Natural killer cell (primary cell): Measurements from ENCODE around the gene MAD1L1. TPM values are rescaled to one million over a fixed set of nuclear protein-coding genes. Genes with fewer than 3 reads are reported as not detected.

Experiments used
- ATAC-seq, 3 donors: fragments of 150-1000 bp in 2 of 3; fragments of 200-7000 bp in 1 of 3; cut with Tn5 transposase; 1 replicate in 1 of 3; 2 replicates in 2 of 3; pipeline ENCODE4 v1.10.0; 2021; ENCODE audit warnings: mild to moderate bottlenecking in 2 of 3, moderate library complexity in 2 of 3
- DNase-seq, 2 donors: peaks; one replicate each; pipeline versions ENCODE4 v3.0.0 to v3.0.0-alpha.2; 2013 to 2021; ENCODE audit warnings: mixed read lengths in 1 of 2
- H3K27ac ChIP-seq: one replicate; pipeline ENCODE4 v1.5.1; 2013; ENCODE audit warnings: mild to moderate bottlenecking, low read length
- H3K27me3 ChIP-seq: one replicate; pipeline ENCODE4 v1.6.1; 2013; ENCODE audit warnings: low read length; ENCODE audit not compliant: control insufficient read depth, insufficient read depth
- H3K36me3 ChIP-seq: one replicate; pipeline ENCODE4 v1.6.1; 2013; ENCODE audit warnings: low read length; ENCODE audit not compliant: control insufficient read depth, insufficient read depth
- H3K4me1 ChIP-seq: one replicate; pipeline ENCODE4 v1.6.1; 2013; ENCODE audit warnings: low read length; ENCODE audit not compliant: control insufficient read depth, insufficient read depth
- H3K4me3 ChIP-seq: one replicate; pipeline ENCODE4 v1.5.1; 2013; ENCODE audit warnings: low read length
- H3K9me3 ChIP-seq: one replicate; pipeline ENCODE4 v1.6.1; 2013; ENCODE audit warnings: low read length; ENCODE audit not compliant: control insufficient read depth, insufficient read depth
- H3K27ac Mint-ChIP-seq, 2 donors: one replicate each; pipeline ENCODE4 v1.8.0; 2022; ENCODE audit warnings: mild to moderate bottlenecking in 2 of 2, mixed read lengths in 2 of 2, moderate library complexity in 1 of 2
- H3K27me3 Mint-ChIP-seq, 2 donors: one replicate each; pipeline ENCODE4 v1.8.0; 2022; ENCODE audit warnings: low read depth in 2 of 2, mixed read lengths in 2 of 2
- H3K36me3 Mint-ChIP-seq: one replicate; pipeline ENCODE4 v1.8.0; 2022; ENCODE audit warnings: mixed read lengths
- H3K4me1 Mint-ChIP-seq, 2 donors: one replicate each; pipeline ENCODE4 v1.8.0; 2022; ENCODE audit warnings: mixed read lengths in 2 of 2
- H3K4me3 Mint-ChIP-seq: one replicate; pipeline ENCODE4 v1.8.0; 2022; ENCODE audit warnings: mild to moderate bottlenecking, moderate library complexity, mixed read lengths
- H3K9me3 Mint-ChIP-seq, 2 donors: one replicate each; pipeline ENCODE4 v1.8.0; 2022; ENCODE audit warnings: mixed read lengths in 2 of 2
- WGBS: methylation state at CpG from one replicate; pipeline ENCODE4 v1.1.7; 2013; ENCODE audit warnings: missing lambda C conversion rate; ENCODE audit not compliant: insufficient coverage; 5-methylcytosine and 5-hydroxymethylcytosine counted together
- intact Hi-C: fragments of 100-400 bp; cut with micrococcal nuclease; formaldehyde crosslinking; loops from one replicate; pipeline ENCODE4 v1.14.2; 2022
- total RNA-seq, 4 donors: library from RNA; stranded (reverse); fragments of 120-200 nt in 1 of 4; gene quantifications; one replicate each; pipeline versions ENCODE4 v1.2.3 to v1.2.4, GENCODE V29; 2013 to 2022
- TF ChIP-seq, protein P1 (sequence below): fragments of 200-600 bp; IDR thresholded peaks from one replicate; pipeline ENCODE4 v1.8.0; 2022; ENCODE audit warnings: antibody characterized with exemption

MAD1L1 gene
- total RNA-seq, 3 donors from 2014 or later (not counting 1 experiment from before 2014, with no cell fraction given): 53.6 to 81.2 (median 77.4) TPM

DNA sequence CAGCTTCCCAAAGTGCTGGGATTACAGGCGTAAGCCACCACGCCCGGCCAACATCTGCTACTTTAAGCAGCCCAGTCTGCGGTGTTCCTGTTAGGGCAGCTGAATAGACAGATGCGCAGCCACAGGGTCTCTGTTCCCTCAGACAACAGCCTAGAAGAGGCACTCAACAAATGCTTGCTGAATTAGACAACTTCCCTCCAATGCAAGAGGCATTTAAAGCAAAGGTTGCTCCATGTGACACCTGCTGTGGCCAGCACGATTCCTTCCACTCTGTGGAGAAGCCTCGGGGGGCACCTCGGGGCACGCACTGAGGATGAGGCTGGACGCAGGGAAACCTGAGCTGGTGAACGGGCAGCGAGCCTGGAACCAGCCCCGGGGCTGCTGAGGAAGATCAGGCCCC is 237.8 kb downstream of the MAD1L1 start:
- Histone ChIP-seq H3K27ac (no peak overlapping the region), H3K27me3 (no peaks in the 10 kb centered on the region), H3K36me3 (no peaks in the 10 kb centered on the region), H3K4me3 (no peak overlapping the region), H3K4me1 (peaks cover under 1% of the 10 kb centered on the region), H3K9me3 (no peaks in the 10 kb centered on the region)
- Mint-ChIP-seq H3K4me3 (no peak overlapping the region), H3K27me3 (peaks cover 7 to 8% of the 10 kb centered on the region in 2 donors), H3K27ac (no peak overlapping the region), H3K4me1 (peaks cover 9 to 11% of the 10 kb centered on the region in 2 donors), H3K36me3 (no peaks in the 10 kb centered on the region), H3K9me3 (no peaks in the 10 kb centered on the region)
- WGBS: 99% methylated on average over 13 of the region's 13 CpGs
- DNase-seq: no peak
- ATAC-seq: no peak
- intact Hi-C loops: no loop called here
- TF ChIP-seq, protein P1, sequence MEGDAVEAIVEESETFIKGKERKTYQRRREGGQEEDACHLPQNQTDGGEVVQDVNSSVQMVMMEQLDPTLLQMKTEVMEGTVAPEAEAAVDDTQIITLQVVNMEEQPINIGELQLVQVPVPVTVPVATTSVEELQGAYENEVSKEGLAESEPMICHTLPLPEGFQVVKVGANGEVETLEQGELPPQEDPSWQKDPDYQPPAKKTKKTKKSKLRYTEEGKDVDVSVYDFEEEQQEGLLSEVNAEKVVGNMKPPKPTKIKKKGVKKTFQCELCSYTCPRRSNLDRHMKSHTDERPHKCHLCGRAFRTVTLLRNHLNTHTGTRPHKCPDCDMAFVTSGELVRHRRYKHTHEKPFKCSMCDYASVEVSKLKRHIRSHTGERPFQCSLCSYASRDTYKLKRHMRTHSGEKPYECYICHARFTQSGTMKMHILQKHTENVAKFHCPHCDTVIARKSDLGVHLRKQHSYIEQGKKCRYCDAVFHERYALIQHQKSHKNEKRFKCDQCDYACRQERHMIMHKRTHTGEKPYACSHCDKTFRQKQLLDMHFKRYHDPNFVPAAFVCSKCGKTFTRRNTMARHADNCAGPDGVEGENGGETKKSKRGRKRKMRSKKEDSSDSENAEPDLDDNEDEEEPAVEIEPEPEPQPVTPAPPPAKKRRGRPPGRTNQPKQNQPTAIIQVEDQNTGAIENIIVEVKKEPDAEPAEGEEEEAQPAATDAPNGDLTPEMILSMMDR: no peak

GRCh38 chr7:1993776-1994740 is 238.7 kb downstream of the MAD1L1 start:
- WGBS: 90% methylated on average over 27 of the region's 27 CpGs
- no peaks in the 10 kb centered on the region for H3K4me1 ChIP-seq
- intact Hi-C loops: no loop called here
- no peaks in the 10 kb centered on the region for H3K36me3 ChIP-seq
- DNase-seq (no peak), ATAC-seq (no peak)
- Mint-ChIP-seq H3K36me3 (no peaks in the 10 kb centered on the region), H3K27me3 (peaks cover 0 to 4% of the 10 kb centered on the region in 2 donors), H3K4me1 (peaks cover 5% of the 10 kb centered on the region in 2 donors), H3K27ac (no peak overlapping the region), H3K9me3 (no peaks in the 10 kb centered on the region), H3K4me3 (no peak overlapping the region)
- H3K4me3 ChIP-seq: no peak overlapping the region
- no peaks in the 10 kb centered on the region for H3K27me3 ChIP-seq
- H3K9me3 ChIP-seq: no peaks in the 10 kb centered on the region
- H3K27ac ChIP-seq: no peak overlapping the region
- TF ChIP-seq, protein P1: no peak

- Mint-ChIP-seq H3K27ac (no peak overlapping the region), H3K9me3 (no peaks in the 10 kb centered on the region), H3K36me3 (no peaks in the 10 kb centered on the region), H3K4me3 (no peak overlapping the region), H3K4me1 (peaks cover 5 to 10% of the 10 kb centered on the region in 2 donors), H3K27me3 (peaks cover 0 to 4% of the 10 kb centered on the region in 2 donors)
- 82% methylated on average over 13 of the region's 13 CpGs for WGBS
- Histone ChIP-seq H3K4me1 (peaks cover 7% of the 10 kb centered on the region), H3K27me3 (no peaks in the 10 kb centered on the region), H3K9me3 (no peaks in the 10 kb centered on the region), H3K4me3 (no peak overlapping the region), H3K36me3 (no peaks in the 10 kb centered on the region), H3K27ac (no peak overlapping the region)
- ATAC-seq (no peak), DNase-seq (no peak)
- TF ChIP-seq, protein P1: no peak
- intact Hi-C loops: no loop called here
These were observed 239.6 kb downstream of the MAD1L1 start for GRCh38 chr7:1993031-1993695.
